Rectal smooth muscle tissue (tissue), 1 donor: ENCODE results near the gene ABCB11.

ENCODE experiments used
- H3K27ac ChIP-seq: one replicate; pipeline ENCODE4 v1.7.0; 2013; ENCODE audit warnings: low read depth, low read length, inconsistent platforms
- H3K27me3 ChIP-seq: one replicate; pipeline ENCODE4 v1.7.0; 2013; ENCODE audit warnings: low read length; ENCODE audit not compliant: control insufficient read depth, insufficient read depth
- H3K36me3 ChIP-seq: one replicate; pipeline ENCODE4 v1.7.0; 2013; ENCODE audit warnings: low read length; ENCODE audit not compliant: control insufficient read depth, insufficient read depth
- H3K4me1 ChIP-seq: one replicate; pipeline ENCODE4 v1.7.0; 2013; ENCODE audit warnings: low read length; ENCODE audit not compliant: control insufficient read depth, insufficient read depth
- H3K4me3 ChIP-seq: one replicate; pipeline ENCODE4 v1.7.0; 2013; ENCODE audit warnings: low read length
- H3K9ac ChIP-seq: one replicate; pipeline ENCODE4 v1.7.0; 2013; ENCODE audit warnings: low read length

ABCB11 gene

DNA sequence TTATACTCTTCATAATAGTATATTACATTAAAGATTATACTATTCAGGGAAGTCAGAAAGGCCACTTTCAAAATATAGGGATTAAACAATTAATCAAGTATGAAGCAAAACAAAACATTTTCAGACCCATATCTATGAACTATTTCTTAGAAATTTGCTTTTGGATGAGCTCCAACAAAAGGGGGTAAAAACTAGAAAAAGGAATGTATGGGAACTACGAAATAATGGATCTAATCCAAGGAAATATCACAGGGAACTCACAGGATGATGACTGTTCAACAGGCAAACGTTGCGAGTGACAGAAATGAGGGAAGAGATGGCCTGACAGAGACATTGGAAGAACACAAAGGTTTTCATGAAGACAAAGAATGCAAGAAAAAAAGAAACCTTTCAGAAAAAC lies 102.1 kb downstream of the ABCB11 start:
- no peaks in the 10 kb centered on the region for H3K4me1 ChIP-seq
- no peak overlapping the region for H3K4me3 ChIP-seq
- H3K27ac ChIP-seq: no peak overlapping the region
- H3K9ac ChIP-seq: no peak overlapping the region
- H3K27me3 ChIP-seq: no peaks in the 10 kb centered on the region
- H3K36me3 ChIP-seq: no peaks in the 10 kb centered on the region

DNA sequence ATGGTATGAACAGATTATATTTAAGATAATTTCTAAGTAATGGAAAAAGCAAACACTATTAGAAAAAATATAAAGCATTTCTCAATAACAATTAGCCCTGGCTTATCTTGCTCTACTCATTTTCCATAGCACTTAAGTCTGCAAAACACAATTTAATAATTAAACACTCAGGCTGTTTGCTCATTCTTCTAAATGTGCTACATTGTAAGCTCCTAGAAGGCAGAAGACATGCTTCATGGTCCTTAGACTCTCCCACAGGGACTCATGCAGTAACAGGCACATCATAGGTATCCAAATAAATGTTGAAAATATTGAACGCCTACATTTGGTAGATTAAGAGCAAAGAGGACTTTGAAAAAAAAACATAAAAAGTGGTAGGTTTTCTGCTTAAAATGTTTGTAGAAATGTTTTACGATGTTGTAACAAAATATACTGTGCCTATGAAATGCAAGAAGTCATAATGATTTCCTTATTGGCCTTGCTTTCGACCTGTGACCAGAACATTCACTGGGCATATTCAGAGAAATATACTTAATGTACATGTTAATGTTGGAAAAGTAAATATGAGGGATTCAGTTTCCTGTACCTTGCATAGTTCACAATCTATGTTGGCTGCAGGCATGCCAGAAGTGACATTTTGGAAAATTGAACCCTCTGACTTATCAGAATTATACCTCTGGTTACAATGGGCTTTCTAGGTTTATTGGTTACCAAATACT lies 102.9 kb downstream of the ABCB11 start:
- Histone ChIP-seq H3K36me3 (no peaks in the 10 kb centered on the region), H3K9ac (no peak overlapping the region), H3K27ac (no peak overlapping the region), H3K4me1 (no peaks in the 10 kb centered on the region), H3K4me3 (no peak overlapping the region), H3K27me3 (no peaks in the 10 kb centered on the region)

DNA sequence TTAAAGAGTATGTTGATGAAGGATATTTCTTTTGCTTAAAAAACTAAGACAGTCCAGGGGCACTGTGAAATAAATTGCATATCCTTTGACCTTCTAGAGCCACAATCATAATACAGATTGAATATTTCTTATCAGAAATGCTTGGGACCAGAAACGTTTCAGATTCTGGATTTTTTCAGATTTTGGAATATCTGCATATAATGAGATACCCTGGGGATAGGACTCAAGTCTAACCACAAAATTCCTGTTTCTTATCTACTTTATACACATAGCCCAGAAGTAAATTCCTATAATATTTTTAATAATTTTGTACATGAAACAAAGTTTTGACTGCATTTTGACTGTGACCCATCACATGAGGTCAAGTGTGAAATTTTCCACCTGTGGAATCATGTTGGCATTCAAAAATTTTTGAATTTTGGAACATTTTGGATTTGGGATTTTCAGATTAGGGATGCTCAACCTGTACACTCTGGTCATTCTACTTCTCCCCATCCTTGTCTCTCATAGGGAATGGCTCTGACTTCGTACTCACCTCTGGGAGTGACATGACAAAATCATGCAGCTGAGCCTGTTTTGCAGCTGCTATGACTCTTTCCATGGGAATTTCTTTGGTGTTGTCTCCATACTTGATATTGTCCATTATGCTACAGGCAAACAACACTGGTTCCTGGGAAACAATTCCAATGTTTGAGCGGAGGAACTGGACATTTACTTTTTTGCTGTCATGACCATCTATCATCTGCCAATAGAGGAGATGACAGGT lies 104.3 kb downstream of the ABCB11 start:
- Histone ChIP-seq H3K4me3 (no peak overlapping the region), H3K27ac (no peak overlapping the region), H3K27me3 (no peaks in the 10 kb centered on the region), H3K9ac (no peak overlapping the region), H3K4me1 (no peaks in the 10 kb centered on the region), H3K36me3 (no peaks in the 10 kb centered on the region)

DNA sequence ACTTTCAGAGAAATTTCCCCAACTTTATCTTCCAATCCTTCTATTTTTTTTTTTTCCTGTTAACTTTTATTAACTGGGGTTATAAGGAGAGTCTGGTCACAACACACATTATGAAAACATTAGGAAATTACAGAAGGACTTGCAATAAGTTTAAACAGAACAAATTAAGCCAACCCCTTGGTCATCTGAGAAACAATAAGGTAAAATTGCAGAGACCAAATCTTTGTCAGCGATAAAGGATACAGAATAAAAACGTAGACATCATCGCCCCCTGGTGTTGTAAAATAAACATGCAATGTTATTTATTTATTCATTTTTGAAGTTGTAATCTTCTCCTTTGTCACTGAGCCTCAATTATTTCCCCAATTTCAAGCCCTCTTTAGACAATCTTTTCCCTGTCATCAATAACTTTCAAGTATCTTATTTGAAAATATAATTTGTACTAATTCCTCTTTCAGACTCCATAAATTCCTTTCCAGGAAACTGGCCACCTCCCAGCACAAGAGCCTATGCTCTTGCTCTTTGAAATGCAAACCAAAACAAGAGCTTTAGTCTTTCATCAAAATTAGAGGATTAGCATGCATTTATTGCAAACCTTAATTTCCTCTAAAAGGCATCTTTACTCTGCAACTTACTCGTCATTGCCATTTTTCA lies 110.5 kb downstream of the ABCB11 start:
- no peaks in the 10 kb centered on the region for H3K4me1 ChIP-seq
- H3K27me3 ChIP-seq: no peaks in the 10 kb centered on the region
- H3K27ac ChIP-seq: no peak overlapping the region
- H3K36me3 ChIP-seq: no peaks in the 10 kb centered on the region
- H3K9ac ChIP-seq: no peak overlapping the region
- no peak overlapping the region for H3K4me3 ChIP-seq

DNA sequence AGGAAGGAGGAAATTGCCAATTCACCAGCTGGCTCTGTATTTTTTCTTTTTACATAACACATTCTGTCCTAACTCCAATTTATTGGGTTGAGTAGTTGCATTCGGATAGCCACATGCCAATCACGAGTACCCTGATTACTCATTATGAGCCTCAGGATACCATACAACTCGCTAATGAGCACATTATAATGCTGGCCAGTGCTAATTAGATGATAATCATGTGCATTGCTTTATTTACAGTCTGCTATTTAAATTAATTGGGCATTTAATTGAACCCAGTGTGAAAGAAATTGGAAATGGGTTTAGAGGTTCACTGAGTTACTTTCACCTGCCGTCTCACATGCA lies 114.8 kb downstream of the ABCB11 start:
- no peaks in the 10 kb centered on the region for H3K27me3 ChIP-seq
- no peak overlapping the region for H3K9ac ChIP-seq
- H3K36me3 ChIP-seq: no peaks in the 10 kb centered on the region
- no peak overlapping the region for H3K27ac ChIP-seq
- H3K4me1 ChIP-seq: no peaks in the 10 kb centered on the region
- H3K4me3 ChIP-seq: no peak overlapping the region

DNA sequence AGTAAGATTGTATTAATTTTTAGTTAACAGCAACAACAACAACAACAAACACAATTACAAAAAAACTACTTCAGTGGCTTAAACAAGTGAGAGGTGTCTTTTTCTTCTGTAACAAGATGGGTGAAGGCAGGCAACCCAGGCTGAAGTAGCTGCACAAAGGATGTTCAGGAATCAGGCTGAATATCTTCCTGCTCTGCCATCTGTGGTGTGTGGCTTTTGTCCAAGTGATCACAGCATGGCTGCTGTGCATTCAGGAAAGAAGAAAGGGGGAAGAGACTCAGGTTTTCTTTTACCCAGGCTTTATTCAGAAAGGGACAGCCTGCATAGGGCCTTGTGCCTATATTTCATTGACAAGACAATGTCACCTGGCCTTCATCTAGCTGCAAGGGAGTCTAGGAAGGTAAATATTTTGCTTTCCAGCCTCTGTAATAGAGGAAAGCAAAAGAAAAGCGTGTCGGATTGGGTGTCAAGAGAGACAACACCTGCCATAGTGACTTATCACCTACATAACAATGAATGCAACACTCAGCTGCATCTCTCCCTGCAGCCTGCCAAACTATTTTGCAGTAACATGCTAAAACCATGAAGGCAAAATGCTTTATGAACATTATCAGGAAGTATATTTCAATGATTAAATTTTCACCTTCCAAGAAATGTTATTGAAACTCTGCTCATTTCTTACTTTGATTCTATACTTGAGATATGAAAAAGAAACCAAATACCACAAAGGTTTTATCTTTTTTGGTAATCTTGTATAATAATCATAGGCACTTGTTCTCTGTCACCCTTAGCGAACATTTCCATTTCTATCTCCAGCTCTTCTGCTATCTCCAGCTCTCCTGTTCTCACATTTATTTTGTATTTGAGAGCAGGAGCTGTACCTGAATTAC lies 115.4 kb downstream of the ABCB11 start:
- Histone ChIP-seq H3K27me3 (no peaks in the 10 kb centered on the region), H3K4me3 (no peak overlapping the region), H3K4me1 (no peaks in the 10 kb centered on the region), H3K9ac (no peak overlapping the region), H3K36me3 (no peaks in the 10 kb centered on the region), H3K27ac (no peak overlapping the region)

DNA sequence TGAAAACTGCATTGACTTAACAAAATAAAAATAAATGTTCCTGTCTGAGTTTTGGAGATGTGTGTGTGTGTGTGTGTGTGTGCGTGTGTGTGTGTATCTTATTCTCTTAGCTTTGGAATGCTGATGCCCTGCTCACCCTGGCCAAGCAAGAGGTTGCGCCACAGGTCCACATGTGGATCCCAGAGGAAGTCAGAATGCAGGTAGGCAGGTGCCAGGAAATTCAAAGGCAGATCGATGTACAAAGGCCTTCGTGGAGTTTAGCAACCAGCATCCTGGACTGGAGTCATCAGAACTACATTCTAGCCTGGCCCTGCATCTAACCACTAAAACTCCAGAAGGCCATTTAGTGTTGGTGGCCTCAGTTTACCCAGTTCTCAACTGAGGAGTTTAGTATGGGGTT lies 117.6 kb downstream of the ABCB11 start:
- H3K36me3 ChIP-seq: no peaks in the 10 kb centered on the region
- H3K4me3 ChIP-seq: no peak overlapping the region
- no peaks in the 10 kb centered on the region for H3K4me1 ChIP-seq
- H3K27me3 ChIP-seq: no peaks in the 10 kb centered on the region
- H3K27ac ChIP-seq: no peak overlapping the region
- no peak overlapping the region for H3K9ac ChIP-seq

DNA sequence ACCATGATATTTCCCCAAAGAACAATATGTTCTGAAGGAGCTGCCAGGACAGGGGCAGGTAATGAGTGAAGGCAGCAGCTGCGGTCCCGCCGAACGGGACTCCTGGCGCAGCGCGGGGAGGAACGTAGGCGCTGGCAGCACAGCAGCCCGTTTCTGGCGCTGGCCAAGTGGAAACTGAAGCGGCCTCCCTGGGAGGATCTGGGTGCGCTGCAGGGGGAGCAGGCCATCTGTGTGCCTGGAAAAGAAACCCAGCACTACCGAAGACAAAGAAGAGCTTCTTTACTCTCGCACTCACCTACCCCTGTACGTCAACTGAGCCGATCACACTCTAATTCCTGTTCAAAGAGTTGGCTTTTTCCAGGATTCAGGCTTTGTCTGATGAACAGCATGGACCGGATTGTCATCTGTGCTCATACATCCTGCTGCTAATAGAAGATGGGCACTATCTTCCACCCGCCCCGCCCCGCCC lies 118.2 kb downstream of the ABCB11 start:
- H3K27ac ChIP-seq: no peak overlapping the region
- H3K27me3 ChIP-seq: no peaks in the 10 kb centered on the region
- H3K9ac ChIP-seq: no peak overlapping the region
- H3K4me1 ChIP-seq: no peaks in the 10 kb centered on the region
- no peaks in the 10 kb centered on the region for H3K36me3 ChIP-seq
- H3K4me3 ChIP-seq: peak overlapping the region; percentile 49

DNA sequence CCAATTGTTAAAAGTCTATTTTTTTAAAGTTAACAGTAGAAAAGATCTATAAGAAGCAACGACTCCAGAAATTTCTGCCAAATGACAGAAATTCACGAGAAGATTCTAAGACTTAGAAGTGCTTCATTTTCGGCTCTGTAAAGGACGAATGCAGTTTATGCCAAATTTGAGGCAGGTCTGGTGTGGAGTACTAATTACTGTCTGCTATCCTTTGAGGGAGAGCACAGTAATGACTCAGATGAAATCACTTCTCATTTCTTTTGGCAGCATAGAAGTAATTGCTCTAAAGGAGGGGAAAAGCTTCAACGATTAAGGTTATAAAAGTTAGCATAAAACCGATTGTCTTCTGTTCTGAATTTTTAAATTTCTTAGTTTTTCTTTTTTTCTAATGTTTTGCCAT lies 118.7 kb downstream of the ABCB11 start:
- Histone ChIP-seq H3K27ac (no peak overlapping the region), H3K4me3 (no peak overlapping the region), H3K27me3 (no peaks in the 10 kb centered on the region), H3K36me3 (no peaks in the 10 kb centered on the region), H3K4me1 (no peaks in the 10 kb centered on the region), H3K9ac (no peak overlapping the region)

DNA sequence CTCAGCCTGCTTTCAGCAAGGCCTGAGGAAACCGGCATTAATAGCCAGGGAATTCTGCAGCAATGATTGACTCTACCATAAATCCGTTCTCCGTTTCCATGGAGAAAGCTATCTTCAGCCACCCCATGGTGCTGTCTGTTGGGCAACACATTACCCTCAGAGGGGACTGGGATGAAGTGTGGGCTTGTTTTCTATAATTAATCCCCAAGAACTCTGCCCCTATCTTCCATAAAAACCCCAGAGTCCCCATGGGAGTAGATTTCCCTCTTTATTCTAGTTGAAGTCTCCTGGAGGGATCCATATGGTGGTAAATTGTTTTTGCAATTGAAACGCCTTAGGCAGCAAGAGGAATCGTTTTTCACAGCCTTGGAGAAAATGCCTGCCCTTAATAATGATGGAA lies 120.8 kb downstream of the ABCB11 start:
- no peaks in the 10 kb centered on the region for H3K4me1 ChIP-seq
- no peaks in the 10 kb centered on the region for H3K27me3 ChIP-seq

DNA sequence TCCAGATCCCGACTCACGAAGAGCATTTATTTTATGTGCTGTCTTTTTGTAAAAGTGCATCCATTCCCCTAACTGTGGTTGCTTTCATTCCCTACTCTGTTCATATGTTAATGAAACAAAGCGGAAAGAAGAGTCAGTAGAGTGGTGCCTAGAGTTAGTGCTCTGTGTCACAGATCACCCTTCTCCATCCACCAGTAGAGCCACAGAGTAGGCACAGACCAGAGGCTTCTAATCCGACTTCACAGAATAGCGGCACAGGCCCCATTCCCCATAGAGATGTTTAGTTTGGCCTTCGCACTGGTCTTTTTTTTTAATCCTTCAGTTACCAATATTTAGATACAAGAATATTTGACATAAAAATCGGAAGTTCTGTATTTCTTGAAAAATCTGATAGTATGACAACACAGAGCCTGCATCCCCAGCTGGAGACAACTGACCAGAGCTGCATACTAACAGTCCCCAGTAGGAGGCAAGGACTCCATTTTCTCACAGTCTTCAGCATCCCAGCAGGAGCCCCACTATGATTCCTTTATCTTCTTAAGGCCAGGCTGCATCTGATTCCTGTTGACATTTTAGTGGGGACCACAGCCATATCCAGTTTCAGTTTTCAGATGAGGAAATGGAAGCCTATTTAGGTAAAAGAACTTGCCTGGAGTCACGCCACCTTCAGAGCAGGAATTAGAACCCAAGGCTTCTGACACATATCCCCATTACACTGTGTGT lies 123.0 kb downstream of the ABCB11 start:
- Histone ChIP-seq H3K4me3 (no peak overlapping the region), H3K27ac (no peak overlapping the region), H3K9ac (no peak overlapping the region), H3K27me3 (no peaks in the 10 kb centered on the region), H3K36me3 (no peaks in the 10 kb centered on the region), H3K4me1 (no peaks in the 10 kb centered on the region)

More for the DNA sequence above, 120.8 kb downstream of the ABCB11 start:
- Histone ChIP-seq H3K27ac (no peak overlapping the region), H3K9ac (no peak overlapping the region), H3K36me3 (no peaks in the 10 kb centered on the region), H3K4me3 (no peak overlapping the region)
